A673 (cell line): ENCODE data around the gene OR52N1. TPM values are rescaled to one million over a fixed set of nuclear protein-coding genes. Genes with fewer than 3 reads are reported as not detected.

Experiments used
- BruUV-seq: library from RNA; stranded (reverse); fragments of 400-500 nt; replicated peaks from 2 replicates; lab custom pipeline; 2021; lab: Mats Ljungman, UMichigan
- CTCF ChIA-PET: fragments of 300-600 bp; sonication (Branson Sonifier 250); formaldehyde crosslinking; loops from one replicate; lab custom pipeline; 2022; ENCODE audit warnings: antibody characterized with exemption; lab: Charles Lee
- POLR2A ChIA-PET: fragments of 300-600 bp; sonication (Branson Sonifier 250); formaldehyde crosslinking; loops from one replicate; lab custom pipeline; 2022; ENCODE audit warnings: antibody characterized with exemption; ENCODE audit not compliant: low non-redundant PET; lab: Charles Lee
- DNase-seq: peaks from one replicate; pipeline ENCODE4 v3.0.0-alpha.2; 2015; ENCODE audit warnings: low spot score
- H3K27ac ChIP-seq: fragments of 200-600 bp; sonication (generic); 2 replicates; pipeline ENCODE4 v1.5.1; 2016; ENCODE audit warnings: mixed run types, low read depth, mild to moderate bottlenecking, mixed read lengths, antibody characterized with exemption, low read length; ENCODE audit not compliant: poor library complexity, severe bottlenecking
- H3K27me3 ChIP-seq: fragments of 200-600 bp; sonication (generic); replicated peaks from 2 replicates; pipeline ENCODE4 v1.6.1; 2017; ENCODE audit warnings: mixed run types, low read depth, mild to moderate bottlenecking, mixed read lengths, antibody characterized with exemption, low read length; ENCODE audit not compliant: insufficient read depth, poor library complexity
- H3K36me3 ChIP-seq: fragments of 200-600 bp; sonication (generic); 2 replicates; pipeline ENCODE4 v1.6.1; 2016; ENCODE audit warnings: mixed run types, mild to moderate bottlenecking, mixed read lengths, antibody characterized with exemption, low read length; ENCODE audit not compliant: insufficient read depth, poor library complexity, severe bottlenecking
- H3K4me1 ChIP-seq: fragments of 200-600 bp; sonication (generic); 2 replicates; pipeline ENCODE4 v1.6.1; 2017; ENCODE audit warnings: mixed run types, mild to moderate bottlenecking, mixed read lengths, antibody characterized with exemption, low read length; ENCODE audit not compliant: insufficient read depth, poor library complexity, severe bottlenecking
- H3K4me3 ChIP-seq: fragments of 200-600 bp; sonication (generic); 2 replicates; pipeline ENCODE4 v1.5.1; 2016; ENCODE audit warnings: low read depth, mixed run types, mild to moderate bottlenecking, mixed read lengths, low read length; ENCODE audit not compliant: poor library complexity, severe bottlenecking
- H3K9me3 ChIP-seq: fragments of 200-600 bp; sonication (generic); 2 replicates; pipeline ENCODE4 v1.6.1; 2016; ENCODE audit warnings: mixed run types, low read depth, mild to moderate bottlenecking, mixed read lengths, antibody characterized with exemption, low read length; ENCODE audit not compliant: poor library complexity, severe bottlenecking
- CTCF ChIP-seq: fragments of 300-800, 200-600 bp; sonication (generic); conservative IDR thresholded peaks from 2 replicates; pipeline ENCODE4 v1.5.1; 2017; ENCODE audit warnings: low read depth, mild to moderate bottlenecking, antibody characterized with exemption, low read length, moderate library complexity, mixed read lengths
- EZH2 ChIP-seq: fragments of 200-600 bp; sonication (generic); IDR thresholded peaks from 2 replicates; pipeline ENCODE4 v1.6.1; 2017; ENCODE audit warnings: borderline replicate concordance, low read depth, mild to moderate bottlenecking, mixed read lengths, antibody characterized with exemption, low read length; ENCODE audit not compliant: poor library complexity, severe bottlenecking
- intact Hi-C: fragments of 100-400 bp; cut with micrococcal nuclease; formaldehyde crosslinking; loops from one replicate; pipeline ENCODE4 v1.10.0; 2022; ENCODE audit not compliant: unreplicated experiment
- total RNA-seq: library from RNA; stranded (reverse); gene quantifications from 2 replicates; pipeline ENCODE4 v1.2.3, GENCODE V29; 2021

Gene OR52N1
- total RNA-seq, 1 experiment from 2014 or later: not detected

- no peaks in the 10 kb centered on the region for H3K36me3 ChIP-seq
- BruUV-seq: no TSS peak
- intact Hi-C loops: no loop called here
- TF ChIP-seq EZH2 (no peak), CTCF (no peak)
- ChIA-PET POLR2A (no interaction called here), CTCF (no interaction called here)
- no peak overlapping the region for H3K4me3 ChIP-seq
- peaks cover 6% of the 10 kb centered on the region for H3K27me3 ChIP-seq
- H3K9me3 ChIP-seq: no peaks in the 10 kb centered on the region
- no peak overlapping the region for H3K27ac ChIP-seq
- no peaks in the 10 kb centered on the region for H3K4me1 ChIP-seq
- no peak for DNase-seq
These were observed 41.2 kb downstream of the OR52N1 start for GRCh38 chr11:5749836-5750235.

GRCh38 chr11:5746614-5747013, 44.5 kb downstream of the OR52N1 start:
- H3K36me3 ChIP-seq: no peaks in the 10 kb centered on the region
- POLR2A ChIA-PET: no interaction called here

GRCh38 chr11:5738431-5738830, 52.6 kb downstream of the OR52N1 start:
- intact Hi-C loops: no loop called here
- DNase-seq: no peak
- H3K4me1 ChIP-seq: no peaks in the 10 kb centered on the region
- no TSS peak for BruUV-seq
- ChIA-PET CTCF (no interaction called here), POLR2A (no interaction called here)
- TF ChIP-seq EZH2 (no peak), CTCF (no peak)
- no peak overlapping the region for H3K4me3 ChIP-seq
- H3K9me3 ChIP-seq: no peaks in the 10 kb centered on the region
- H3K36me3 ChIP-seq: no peaks in the 10 kb centered on the region
- H3K27me3 ChIP-seq: no peaks in the 10 kb centered on the region
- H3K27ac ChIP-seq: no peak overlapping the region

More at GRCh38 chr11:5746614-5747013, 44.5 kb downstream of the OR52N1 start:
- Histone ChIP-seq H3K27ac (no peak overlapping the region), H3K9me3 (no peaks in the 10 kb centered on the region), H3K4me1 (no peaks in the 10 kb centered on the region), H3K4me3 (no peak overlapping the region), H3K27me3 (no peaks in the 10 kb centered on the region)
- CTCF ChIA-PET: no interaction called here
- intact Hi-C loops: no loop called here
- no peak for DNase-seq
- TF ChIP-seq EZH2: no peak
- no peak for TF ChIP-seq CTCF
- BruUV-seq: no TSS peak
